Measurements from ENCODE around the gene EVI5L. TPM values are rescaled to one million over a fixed set of nuclear protein-coding genes. Genes with fewer than 3 reads are reported as not detected.

The EVI5L gene
- total and polyA plus RNA-seq, 2 of the 13 experiments (the other 11 are each of a cell fraction or from before 2014, with no cell fraction given): 1.7 to 2.4 TPM

- TF ChIP-seq JARID2 (CRISPR knock-in tag; IDR thresholded peaks at IDR 0.05; ENCODE audit: insufficient replicate concordance): no peak
- TF ChIP-seq AGO1 (IDR thresholded peaks at IDR 0.05; ENCODE audit: low read depth, low read length, poor library complexity, severe bottlenecking): no peak
- no peak for TF ChIP-seq BRCA1 (CRISPR knock-in tag; IDR thresholded peaks at IDR 0.05)
- TF ChIP-seq ZNF296 (CRISPR knock-in tag; conservative IDR thresholded peaks at IDR 0.05): no peak
- TF ChIP-seq PAX8 (CRISPR knock-in tag; IDR thresholded peaks at IDR 0.05; ENCODE audit: borderline replicate concordance): no peak
- TF ChIP-seq KDM5A (IDR thresholded peaks at IDR 0.05; ENCODE audit: borderline replicate concordance, low read length): no peak
- TF ChIP-seq SPEN (CRISPR knock-in tag; IDR thresholded peaks at IDR 0.05; ENCODE audit: low read depth): no peak
- no peak for TF ChIP-seq SMAD9 (CRISPR knock-in tag; IDR thresholded peaks at IDR 0.05)
- TF ChIP-seq ARNT (IDR thresholded peaks at IDR 0.05): no peak
- no peak for TF ChIP-seq SYNCRIP (IDR thresholded peaks at IDR 0.05; ENCODE audit: insufficient read depth, low read depth, low read length)
- no peak for TF ChIP-seq EED (CRISPR knock-in tag; IDR thresholded peaks at IDR 0.05)
- no peak for TF ChIP-seq IRF2 (CRISPR knock-in tag; IDR thresholded peaks at IDR 0.05)
- TF ChIP-seq ZNF850 (CRISPR knock-in tag; conservative IDR thresholded peaks at IDR 0.05): no peak
- TF ChIP-seq ZNF550 (CRISPR knock-in tag; IDR thresholded peaks at IDR 0.05; ENCODE audit: borderline replicate concordance): no peak
- TF ChIP-seq HNRNPL (IDR thresholded peaks at IDR 0.05; ENCODE audit: low read depth, low read length): no peak
- no peak for TF ChIP-seq ZNF430 (CRISPR knock-in tag; IDR thresholded peaks at IDR 0.05)
- TF ChIP-seq ZNF687 (CRISPR knock-in tag; IDR thresholded peaks at IDR 0.05): peak; percentile 59
Observed at GRCh38 chr19:7864690-7865074, 34.7 kb downstream of the EVI5L start (continued).
